K562 (cell line): Measurements from ENCODE around the gene SEC61G. TPM values are rescaled to one million over a fixed set of nuclear protein-coding genes. Genes with fewer than 3 reads are reported as not detected.

Experiments used
- ATAC-seq: fragments of 200-7000 bp; cut with Tn5 transposase; 3 replicates; pipeline ENCODE4 v1.9.1; 2020; ENCODE audit warnings: moderate library complexity
- BruUV-seq: library from RNA; stranded (reverse); fragments of 400-500 nt; replicated peaks from 2 replicates; lab custom pipeline; 2021; lab: Mats Ljungman, UMichigan
- CTCF ChIA-PET: fragments of 300-600 bp; formaldehyde crosslinking; extraction: SDS; loops from one replicate; lab custom pipeline; 2021; ENCODE audit warnings: low intra/inter-chr PET ratio; lab: Yijun Ruan, JAX
- POLR2A ChIA-PET: fragments of 300-600, 350-650 bp; sonication (Branson Sonifier 250); formaldehyde crosslinking; extraction: SDS; loops from one replicate; lab custom pipeline; 2021; ENCODE audit warnings: antibody characterized with exemption, inconsistent platforms; lab: Yijun Ruan, JAX
- DNase-seq, 4 experiments: peaks; one replicate each; pipeline versions ENCODE4 v3.0.0 to v3.0.0-alpha.2; 2011 to 2018; ENCODE audit warnings: low spot score in 3 of 4, mixed read lengths in 3 of 4; ENCODE audit errors: extremely low read depth in 1 of 4
- FAIRE-seq: peaks from 2 replicates; lab custom pipeline; 2011; peaks lifted over from hg19 to GRCh38; lab: Jason Lieb, UNC
- H2AFZ ChIP-seq: 2 replicates; pipeline ENCODE4 v1.6.0; 2011; ENCODE audit warnings: low read depth, low read length, control low read depth, inconsistent platforms
- H3K27ac ChIP-seq: fragments of 200-600 bp; 3 replicates; pipeline ENCODE4 v1.8.0; 2011; ENCODE audit warnings: low read depth, mild to moderate bottlenecking, control low read depth, inconsistent platforms, low read length, moderate library complexity, mixed read lengths; ENCODE audit errors: extremely low read depth
- H3K27me3 ChIP-seq, 2 experiments: fragments of 300-600 bp in 1 of 2; 2 replicates in 1 of 2; 3 replicates in 1 of 2; pipeline versions ENCODE4 v1.6.0 to v1.8.0; 2011; ENCODE audit warnings: inconsistent platforms in 2 of 2, low read length in 2 of 2, mild to moderate bottlenecking in 1 of 2, mixed read lengths in 1 of 2, moderate library complexity in 1 of 2; ENCODE audit not compliant: control insufficient read depth in 2 of 2, insufficient read depth in 2 of 2
- H3K36me3 ChIP-seq: fragments of 300-600 bp; 3 replicates; pipeline ENCODE4 v1.8.0; 2011; ENCODE audit warnings: mild to moderate bottlenecking, low read length, inconsistent platforms; ENCODE audit not compliant: control insufficient read depth, insufficient read depth
- H3K4me1 ChIP-seq, 2 experiments: fragments of 200-600 bp in 1 of 2; replicated peaks in 1 of 2; 2 replicates in 1 of 2; 3 replicates in 1 of 2; pipeline versions ENCODE4 v1.5.1 to v1.8.0; 2011; ENCODE audit warnings: inconsistent platforms in 2 of 2, low read length in 2 of 2, mild to moderate bottlenecking in 1 of 2, mixed read lengths in 1 of 2, moderate library complexity in 1 of 2; ENCODE audit not compliant: control insufficient read depth in 2 of 2, insufficient read depth in 2 of 2
- H3K4me2 ChIP-seq: 2 replicates; pipeline ENCODE4 v1.6.1; 2011; ENCODE audit warnings: low read length, control low read depth, inconsistent platforms, mixed read lengths; ENCODE audit not compliant: insufficient read depth
- H3K4me3 ChIP-seq: fragments of 200-600 bp; sonication (generic), shearing (Covaris generic); 2 replicates; pipeline ENCODE4 v1.5.1; 2016; ENCODE audit warnings: control low read depth, inconsistent platforms
- H3K79me2 ChIP-seq: fragments of 200-600 bp; 3 replicates; pipeline ENCODE4 v1.8.0; 2011; ENCODE audit warnings: low read length, inconsistent platforms; ENCODE audit not compliant: control insufficient read depth, insufficient read depth
- H3K9ac ChIP-seq, 2 experiments: 2 replicates each; pipeline versions ENCODE4 v1.6.0 to v1.6.1; 2011; ENCODE audit warnings: low read depth in 2 of 2, low read length in 2 of 2, control low read depth in 1 of 2, inconsistent platforms in 1 of 2, mild to moderate bottlenecking in 1 of 2, mixed read lengths in 1 of 2; ENCODE audit not compliant: insufficient read depth in 1 of 2
- H3K9me1 ChIP-seq: one replicate; pipeline ENCODE4 v1.6.0; 2011; ENCODE audit warnings: inconsistent platforms, mild to moderate bottlenecking, low read length, moderate library complexity; ENCODE audit not compliant: control insufficient read depth, insufficient read depth
- H3K9me3 ChIP-seq: replicated peaks from 2 replicates; pipeline ENCODE4 v1.5.1; 2011; ENCODE audit warnings: low read depth, low read length, inconsistent platforms; ENCODE audit not compliant: control insufficient read depth, insufficient read depth
- H4K20me1 ChIP-seq: replicated peaks from 2 replicates; pipeline ENCODE4 v1.6.1; 2011; ENCODE audit warnings: low read length, inconsistent platforms, mixed read lengths; ENCODE audit not compliant: control insufficient read depth, insufficient read depth
- CTBP1 ChIP-seq: fragments of 450-650 bp; IDR thresholded peaks from 2 replicates; pipeline ENCODE4 v1.6.1; 2016; ENCODE audit warnings: borderline replicate concordance
- E2F5 ChIP-seq: sonication (generic); formaldehyde crosslinking; IDR thresholded peaks from 2 replicates; pipeline ENCODE4 v1.8.0; 2022; ENCODE audit warnings: mild to moderate bottlenecking, missing genetic modification reagents
- NCOA4 ChIP-seq: fragments of 450-650 bp; IDR thresholded peaks from 2 replicates; pipeline ENCODE4 v1.6.1; 2018; ENCODE audit warnings: mild to moderate bottlenecking; ENCODE audit not compliant: partially characterized antibody
- POLR3A ChIP-seq: IDR thresholded peaks from 2 replicates; pipeline ENCODE4 v1.6.1; 2011; ENCODE audit warnings: borderline replicate concordance, mild to moderate bottlenecking, moderate library complexity; ENCODE audit not compliant: insufficient read length, insufficient read depth; ENCODE audit errors: extremely low read depth
- PPARD ChIP-seq: fragments of 250-450 bp; sonication (Bioruptor Pico); IDR thresholded peaks from 2 replicates; pipeline ENCODE4 v1.8.0; 2022; ENCODE audit warnings: inconsistent platforms, mild to moderate bottlenecking, moderate library complexity
- SMARCB1 ChIP-seq: IDR thresholded peaks from 2 replicates; pipeline ENCODE4 v1.6.1; 2011; ENCODE audit warnings: improper control_type of control experiment, low read depth; ENCODE audit not compliant: insufficient read length
- ZBTB40 ChIP-seq, 2 experiments: fragments of 450-650 bp in 1 of 2; sonication (generic) in 1 of 2; formaldehyde crosslinking in 1 of 2; IDR thresholded peaks; 2 replicates each; pipeline versions ENCODE4 v1.7.1 to v1.9.0; 2016 to 2022; ENCODE audit warnings: inconsistent platforms in 1 of 2, mild to moderate bottlenecking in 1 of 2, missing genetic modification reagents in 1 of 2
- ZHX1 ChIP-seq: fragments of 150-350 bp; conservative IDR thresholded peaks from 2 replicates; pipeline ENCODE4 v1.6.1; 2014; ENCODE audit warnings: low read length
- ZNF174 ChIP-seq: fragments of 250-450 bp; sonication (Bioruptor Pico); IDR thresholded peaks from 2 replicates; pipeline ENCODE4 v1.4.0; 2020; ENCODE audit warnings: mild to moderate bottlenecking
- WGBS: fragments of 100-300 bp; shearing (Covaris generic); methylation state at CpG from one replicate; pipeline ENCODE4 v1.1.6; 2016; ENCODE audit warnings: low coverage, mixed read lengths; ENCODE audit not compliant: insufficient coverage; ENCODE audit errors: missing lambda C conversion rate; 5-methylcytosine and 5-hydroxymethylcytosine counted together
- in situ Hi-C: fragments of 300-500 bp; cut with MboI; formaldehyde crosslinking; loops from 4 replicates; pipeline ENCODE4 v1.15.0; 2018; ENCODE audit warnings: inconsistent platforms, mixed read lengths
- intact Hi-C: fragments of 100-400 bp; cut with micrococcal nuclease; formaldehyde crosslinking; loops from 2 replicates; pipeline ENCODE4 v1.14.2; 2022
- polyA plus RNA-seq, 8 experiments: library from polyadenylated mRNA; depleted of rRNA in 4 of 8; stranded (reverse) in 5 of 8; unstranded in 3 of 8; fragments of >200 nt; fragmentation: Nextera tagmentation in 2 of 8; fragmentation: Illumina TruSeq in 1 of 8; extraction: Ambion mirVana in 2 of 8; extraction: Trizol in 1 of 8; gene quantifications; 2 replicates each; pipeline versions ENCODE4 v1.2.1 to v1.2.3, GENCODE V29; 2011 to 2014; ENCODE audit warnings: inconsistent platforms in 1 of 8, missing spikeins in 1 of 8
- total RNA-seq, 7 experiments: library from RNA; depleted of rRNA in 6 of 7; stranded (reverse); fragments of >200 nt in 6 of 7; fragmentation: Illumina TruSeq in 2 of 7; extraction: Trizol in 2 of 7; gene quantifications; 2 replicates each; pipeline versions ENCODE4 v1.2.1 to v1.2.3, GENCODE V29; 2011 to 2021; ENCODE audit warnings: low replicate concordance in 1 of 7

SEC61G gene
- total and polyA plus RNA-seq, 9 of the 15 experiments (the other 6 are each of a cell fraction or from before 2014, with no cell fraction given): 138 to 565 (median 223) TPM

GRCh38 chr7:54722026-54722425, 37.0 kb downstream of the SEC61G start:
- H3K79me2 ChIP-seq: no peaks in the 10 kb centered on the region
- no peak overlapping the region for H3K27ac ChIP-seq
- no peaks in the 10 kb centered on the region for H4K20me1 ChIP-seq
- no peak for FAIRE-seq
- CTCF ChIA-PET: no interaction called here
- H3K4me3 ChIP-seq: no peak overlapping the region
- no peak overlapping the region for H3K9ac ChIP-seq
- no peaks in the 10 kb centered on the region for H3K9me1 ChIP-seq
- H3K27me3 ChIP-seq: peaks cover 6 to 7% of the 10 kb centered on the region in 2 experiments; a peak in 3 of 5 replicates
- H3K4me1 ChIP-seq: no peaks in the 10 kb centered on the region; a peak in 2 of 5 replicates
- H3K4me2 ChIP-seq: no peak overlapping the region
- no peak overlapping the region for H2AFZ ChIP-seq
- WGBS: under 1% methylated on average over 9 of the region's 9 CpGs
- POLR2A ChIA-PET: no interaction called here
- H3K9me3 ChIP-seq: no peaks in the 10 kb centered on the region
- peak; percentile 37; the same call in 2 of the 3 replicates for ATAC-seq
- BruUV-seq: no TSS peak
- DNase-seq: no peak
- no peaks in the 10 kb centered on the region for H3K36me3 ChIP-seq
- in situ Hi-C loops: no loop called here
- intact Hi-C loops: no loop called here
- TF ChIP-seq CTBP1 (no peak), E2F5 (CRISPR knock-in tag) (no peak), ZHX1 (no peak), ZNF174 (no peak), PPARD (CRISPR knock-in tag) (no peak), POLR3A (no peak), SMARCB1 (no peak), ZBTB40 (IDR thresholded peaks at IDR 0.05) (no peak), ZBTB40 (CRISPR knock-in tag; IDR thresholded peaks at IDR 0.05) (no peak), NCOA4 (no peak)
